GM18870 (cell line): ENCODE data around the gene STARD10.

Experiments used
- ATAC-seq: cut with Tn5 transposase; IDR thresholded peaks from one replicate; pipeline ENCODE4 v1.9.1; 2021; ENCODE audit warnings: moderate library complexity; ENCODE audit not compliant: unreplicated experiment

The STARD10 gene

DNA sequence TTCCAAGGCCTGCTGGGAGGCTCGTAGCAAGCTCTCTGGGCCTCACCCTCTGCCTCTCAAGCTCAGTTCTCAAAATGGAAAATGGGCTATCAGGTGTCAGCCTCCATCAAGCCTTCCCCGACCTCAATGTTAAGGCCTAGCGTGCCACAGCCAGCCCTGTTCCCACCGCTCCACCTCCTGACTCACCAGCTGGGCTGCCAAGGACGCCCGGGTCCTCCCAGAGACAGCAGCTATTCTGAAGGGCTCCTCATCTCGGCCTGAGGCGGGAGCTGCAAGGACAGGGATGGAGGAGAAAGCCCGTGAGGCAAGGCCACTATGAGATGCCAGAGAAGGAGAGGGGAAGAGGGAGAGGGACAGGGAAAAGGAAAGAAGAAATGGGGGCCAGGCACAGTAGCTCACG, 61.5 kb downstream of the STARD10 start:
- no peak for ATAC-seq

DNA sequence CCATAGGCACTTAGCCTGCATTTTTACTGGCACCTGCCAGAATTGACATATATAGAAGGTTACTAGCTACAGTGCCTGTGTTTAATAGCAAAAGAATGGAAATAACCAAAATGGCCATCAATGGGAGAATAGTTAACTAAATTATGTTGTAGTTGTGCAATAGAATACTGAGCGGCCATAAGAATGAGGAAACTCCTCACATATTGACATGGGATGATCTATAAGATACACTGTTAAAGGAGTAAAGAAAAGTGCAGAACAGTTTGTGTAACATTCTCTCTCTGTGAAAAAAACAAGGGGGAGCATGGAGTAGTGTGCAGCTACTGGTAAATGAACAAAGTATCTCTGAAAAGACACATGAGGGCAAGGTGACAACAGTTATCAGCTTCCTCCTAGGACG, 63.1 kb downstream of the STARD10 start:
- ATAC-seq: no peak

DNA sequence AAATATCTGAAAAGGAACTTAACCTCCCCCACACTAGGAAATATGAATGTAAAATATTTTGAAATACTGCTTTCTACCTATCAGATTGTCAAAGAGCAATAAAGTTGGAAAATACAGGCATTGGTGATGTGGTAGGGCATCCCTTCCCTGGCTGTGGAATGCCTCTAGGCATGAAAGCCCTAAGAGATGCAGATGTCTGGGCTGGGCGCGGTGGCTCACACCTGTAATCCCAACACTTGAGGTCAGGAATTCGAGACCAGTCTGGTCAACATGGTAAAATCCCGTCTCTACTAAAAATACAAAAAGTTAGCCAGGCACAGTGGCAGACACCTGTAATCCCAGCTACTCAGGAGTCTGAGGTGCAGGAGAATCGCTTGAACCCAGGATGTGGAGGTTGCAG, 63.6 kb downstream of the STARD10 start:
- no peak for ATAC-seq

DNA sequence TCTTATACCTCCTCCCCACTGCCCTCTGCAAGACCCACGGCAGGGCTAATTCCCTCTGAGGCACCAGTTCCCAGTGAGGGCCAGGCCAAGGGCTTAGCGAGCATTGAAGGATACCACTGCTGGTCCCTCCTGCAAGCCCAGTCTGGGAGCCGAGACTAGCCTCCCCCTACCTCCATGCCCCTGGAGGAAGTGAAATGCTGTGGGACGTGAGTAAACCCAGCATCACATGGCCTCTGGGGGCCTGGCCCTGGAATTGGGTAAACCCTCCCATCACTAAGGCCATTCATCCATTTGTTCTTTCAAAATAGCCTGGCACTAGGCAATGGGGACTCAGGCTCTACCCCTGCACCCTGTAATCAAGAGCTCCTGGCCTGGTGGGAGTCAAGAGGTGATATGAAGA, 66.3 kb downstream of the STARD10 start:
- ATAC-seq: no peak

- ATAC-seq: no peak
Measured at GRCh38 chr11:72726266-72727220, 67.3 kb downstream of the STARD10 start.

- ATAC-seq: no peak
Measured at GRCh38 chr11:72725724-72726028, 68.2 kb downstream of the STARD10 start.

DNA sequence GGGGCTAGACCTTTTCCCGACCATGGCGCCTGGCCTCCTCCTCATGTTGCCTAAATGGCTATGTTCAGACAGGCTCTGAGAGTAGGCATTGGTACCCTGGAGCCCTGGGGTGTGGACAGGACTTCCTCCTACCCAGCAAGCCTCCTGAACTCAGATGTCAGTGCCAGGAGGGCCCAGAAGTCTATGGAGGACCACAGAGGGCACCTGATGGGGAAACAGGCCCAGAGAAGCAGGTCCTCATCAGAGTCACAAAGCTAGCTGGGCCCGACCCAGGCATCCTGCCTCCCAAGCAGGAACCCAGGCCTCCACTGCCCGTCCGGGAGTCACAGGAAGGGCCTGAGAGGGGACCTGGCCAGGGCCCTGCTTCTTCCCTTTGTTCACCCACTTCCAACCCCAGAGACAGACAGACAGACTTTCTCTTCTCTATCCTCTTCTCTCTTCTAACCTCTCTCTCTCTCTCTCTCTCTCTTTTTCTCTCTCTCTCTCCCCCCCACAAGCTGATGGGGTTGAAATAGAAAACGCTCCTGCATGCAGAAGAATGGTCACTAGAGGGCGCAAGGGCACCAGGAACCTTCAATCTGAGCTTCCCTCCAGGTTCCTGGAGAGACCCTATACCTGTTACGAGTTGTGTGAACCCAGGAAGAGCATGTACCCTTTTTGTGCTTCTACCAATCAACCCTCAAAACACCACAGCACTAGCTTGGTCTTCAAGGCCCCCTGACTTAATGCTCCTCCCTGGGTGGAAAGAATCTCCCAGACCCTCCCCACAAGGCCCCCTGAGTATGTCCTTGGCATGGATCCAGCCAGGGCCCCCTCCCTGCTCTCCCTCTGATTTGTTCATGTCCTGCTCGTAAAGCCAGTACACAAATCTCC, 68.8 kb downstream of the STARD10 start:
- ATAC-seq: no peak

DNA sequence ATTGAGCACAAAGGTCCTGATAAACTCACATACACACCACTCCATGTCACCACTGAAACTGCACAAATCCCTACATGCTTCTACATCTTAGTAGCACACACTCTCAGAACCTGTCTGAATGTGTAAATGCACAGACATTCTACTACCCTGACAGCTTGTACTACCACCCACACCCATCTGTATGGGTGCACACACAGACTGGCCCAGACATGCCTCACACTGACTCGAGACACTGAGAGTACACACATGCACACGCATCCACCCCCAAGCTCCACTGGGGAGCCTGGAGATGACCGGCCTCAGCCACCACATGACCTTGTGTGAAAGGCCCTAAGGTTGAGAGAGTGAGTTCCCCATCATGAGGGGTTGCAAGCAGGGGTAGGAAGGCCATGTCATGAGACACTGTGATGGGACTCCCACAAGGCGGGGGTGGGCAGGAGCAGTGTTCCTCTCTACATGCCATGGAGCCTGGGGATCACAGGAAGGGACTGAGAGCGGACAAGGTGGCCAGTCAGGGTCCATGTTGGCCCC, 69.8 kb downstream of the STARD10 start:
- ATAC-seq: no peak

DNA sequence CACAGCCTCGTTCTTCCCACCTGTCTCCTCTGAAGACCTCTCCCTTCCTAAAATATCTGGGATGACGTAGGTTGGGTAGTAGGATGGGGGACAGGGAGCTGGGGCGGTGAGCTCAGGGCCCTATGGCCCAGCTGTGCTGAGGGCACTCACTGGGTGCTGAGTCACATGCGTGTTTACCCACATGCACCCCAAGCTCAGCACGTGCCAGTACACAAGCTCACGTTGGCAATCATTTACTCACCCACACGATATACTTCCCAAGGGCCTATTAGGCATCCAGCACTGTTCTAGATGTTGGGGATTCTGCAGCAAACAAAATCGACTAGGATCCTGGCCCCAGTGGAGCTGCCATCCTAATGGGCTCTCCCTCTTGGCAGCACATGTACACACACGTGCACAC, 70.3 kb downstream of the STARD10 start:
- ATAC-seq: no peak

DNA sequence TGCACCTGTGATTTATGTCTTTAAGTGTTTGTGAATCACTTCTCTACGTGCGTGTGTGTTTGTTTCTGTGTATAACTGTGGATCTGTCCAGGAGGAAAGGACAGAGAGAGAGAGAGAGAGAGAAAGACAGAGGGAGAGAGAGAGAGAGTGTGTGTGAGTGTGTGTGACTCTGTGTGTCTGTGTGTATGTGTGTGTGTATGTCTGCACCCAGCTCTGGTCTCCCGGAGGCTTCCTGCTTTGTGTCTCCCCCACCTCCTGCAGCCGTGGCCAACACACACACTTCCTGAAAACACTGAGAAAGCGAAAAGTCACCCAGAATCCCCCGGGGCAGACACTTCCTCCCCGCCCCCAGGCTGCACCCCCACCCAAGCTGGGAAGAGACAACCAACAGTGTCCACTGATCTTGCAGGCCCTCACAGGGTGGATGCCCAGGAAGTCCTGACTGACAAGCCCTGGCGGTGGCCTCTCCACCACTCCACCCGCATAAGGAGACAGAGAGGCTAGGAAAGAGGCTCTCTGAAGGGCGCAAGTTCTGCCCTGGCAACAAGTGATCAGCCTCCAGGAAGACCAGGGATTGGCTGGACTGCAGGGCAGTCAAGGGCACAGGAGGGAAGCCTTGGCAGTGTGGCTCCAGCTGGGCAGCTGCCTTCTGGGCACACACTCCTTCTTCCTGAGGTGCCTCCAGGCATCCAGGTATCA, 71.6 kb downstream of the STARD10 start:
- peak; percentile 58 for ATAC-seq

GRCh38 chr11:72721689-72722049, 72.2 kb downstream of the STARD10 start:
- ATAC-seq: no peak

- ATAC-seq: no peak
Measured at GRCh38 chr11:72721276-72721675, 72.6 kb downstream of the STARD10 start.

DNA sequence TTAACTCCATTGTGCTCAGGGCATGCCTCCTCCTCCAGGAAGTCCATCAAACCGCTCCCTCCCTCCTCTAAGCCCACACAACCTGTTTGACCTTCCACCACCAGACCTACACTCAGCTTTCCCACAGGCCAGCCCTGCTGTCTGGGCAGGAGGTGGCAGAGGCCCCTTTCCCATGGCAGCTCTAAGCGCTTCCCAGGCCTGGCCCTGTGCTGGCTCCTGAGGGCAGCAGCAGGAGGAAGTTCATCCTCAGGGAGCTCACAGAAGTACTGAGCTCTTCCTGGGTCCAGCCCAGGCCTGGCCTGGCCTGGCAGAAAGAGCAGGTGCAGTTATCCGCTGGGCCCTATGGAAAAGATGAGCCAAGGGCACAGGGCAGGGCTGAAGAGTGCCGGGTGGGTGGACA, 73.1 kb downstream of the STARD10 start:
- no peak for ATAC-seq

DNA sequence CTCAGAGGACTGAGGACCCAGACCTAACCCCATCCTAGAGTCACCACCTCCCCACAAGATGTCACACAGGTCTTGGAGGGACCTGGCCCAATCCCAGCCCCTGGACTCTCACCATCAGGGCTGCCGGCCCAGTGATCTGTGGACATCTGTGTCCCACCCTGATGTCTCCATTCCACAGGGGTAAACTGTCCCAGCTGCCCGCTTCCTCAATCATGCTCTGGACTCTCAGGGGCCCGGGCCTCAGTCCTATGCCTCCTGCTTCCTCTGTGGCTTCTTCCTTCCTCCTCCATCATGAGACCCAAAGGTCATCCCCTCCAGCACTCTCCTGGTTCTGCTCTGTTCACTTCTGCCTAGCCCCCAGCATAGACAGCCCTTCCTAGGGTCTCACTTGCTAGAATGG, 73.8 kb downstream of the STARD10 start:
- no peak for ATAC-seq

DNA sequence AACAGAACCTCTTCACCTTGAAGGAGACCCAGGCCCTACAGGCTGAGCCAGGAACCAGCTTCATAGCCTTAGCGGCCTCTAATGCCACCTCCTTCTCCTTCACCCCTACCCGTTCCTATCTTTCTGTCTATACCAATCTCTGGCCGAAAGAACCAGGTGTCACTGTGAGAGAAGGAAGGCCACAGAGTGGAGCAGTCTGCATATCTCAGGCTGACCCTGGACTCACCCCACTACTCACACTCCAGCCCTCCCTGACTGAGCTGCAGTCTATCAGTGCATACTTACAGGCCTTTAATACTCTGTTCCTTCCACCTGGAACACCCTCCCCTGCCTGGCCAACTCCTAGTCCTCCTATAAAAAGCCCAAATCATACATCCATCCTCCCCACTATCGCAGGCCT, 74.3 kb downstream of the STARD10 start:
- ATAC-seq: no peak

- ATAC-seq: no peak
Measured at GRCh38 chr11:72719144-72719543, 74.7 kb downstream of the STARD10 start.

DNA sequence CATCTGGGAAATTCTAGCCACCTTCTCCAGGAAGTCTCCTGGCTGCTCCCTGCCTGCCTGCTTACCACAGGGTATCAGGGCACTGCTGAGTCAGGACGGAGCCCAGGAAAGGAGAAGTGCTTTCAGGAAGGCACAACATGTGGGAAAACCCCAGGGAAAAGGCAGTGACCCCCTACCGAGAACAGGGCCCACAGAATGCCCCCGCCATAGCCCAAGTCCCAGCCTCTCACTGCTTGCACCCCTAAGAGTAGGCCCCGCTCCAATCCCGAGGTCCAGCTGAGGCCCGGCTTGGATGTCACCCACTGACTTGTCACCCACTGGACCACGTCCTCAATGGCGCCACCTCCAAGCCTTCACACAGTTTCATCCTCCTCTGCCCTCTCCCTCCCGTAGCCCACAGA, 75.7 kb downstream of the STARD10 start:
- ATAC-seq: no peak

GRCh38 chr11:72716788-72717435, 76.9 kb downstream of the STARD10 start:
- ATAC-seq: no peak

DNA sequence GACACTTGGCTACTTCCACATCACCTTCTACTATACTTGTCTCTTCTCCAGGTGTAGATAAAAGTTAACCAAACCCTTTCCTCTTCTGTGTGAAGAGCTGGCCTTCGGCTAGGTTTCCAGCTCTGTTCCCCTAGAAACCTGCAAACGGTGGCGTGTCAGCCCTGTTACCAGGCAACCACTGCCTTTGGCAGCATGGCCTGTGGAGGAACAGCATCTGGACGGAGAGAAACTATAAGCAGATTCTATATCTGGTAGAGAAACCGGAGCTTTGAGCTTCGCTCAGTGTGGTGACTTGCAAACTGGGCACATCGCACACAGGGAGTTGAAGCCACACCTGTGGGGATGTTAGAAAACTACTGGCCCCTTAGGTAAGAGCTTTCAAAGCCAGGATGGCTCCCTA, 77.6 kb downstream of the STARD10 start:
- ATAC-seq: no peak

- ATAC-seq: no peak
Measured at GRCh38 chr11:72712841-72713240, 81.0 kb downstream of the STARD10 start.
